MM.1S (cell line): Measurements from ENCODE around the gene STAG1.

ENCODE experiments used
- EZH2 ChIP-seq: fragments of 300-600 bp; sonication (generic); optimal IDR thresholded peaks from 2 replicates; pipeline ENCODE3; 2017; ENCODE audit warnings: low read depth, mild to moderate bottlenecking, antibody characterized with exemption, low read length, mixed read lengths
- EZH2phosphoT487 ChIP-seq: fragments of 300-600 bp; sonication (generic); IDR thresholded peaks from 2 replicates; pipeline ENCODE4 v1.6.1; 2018; ENCODE audit warnings: antibody characterized with exemption, low read length
- TF ChIP-seq, protein P1 (sequence below): fragments of 300-600 bp; sonication (generic); IDR thresholded peaks from 2 replicates; pipeline ENCODE4 v1.5.1; 2016; ENCODE audit warnings: antibody characterized with exemption, low read length, mixed read lengths

DNA sequence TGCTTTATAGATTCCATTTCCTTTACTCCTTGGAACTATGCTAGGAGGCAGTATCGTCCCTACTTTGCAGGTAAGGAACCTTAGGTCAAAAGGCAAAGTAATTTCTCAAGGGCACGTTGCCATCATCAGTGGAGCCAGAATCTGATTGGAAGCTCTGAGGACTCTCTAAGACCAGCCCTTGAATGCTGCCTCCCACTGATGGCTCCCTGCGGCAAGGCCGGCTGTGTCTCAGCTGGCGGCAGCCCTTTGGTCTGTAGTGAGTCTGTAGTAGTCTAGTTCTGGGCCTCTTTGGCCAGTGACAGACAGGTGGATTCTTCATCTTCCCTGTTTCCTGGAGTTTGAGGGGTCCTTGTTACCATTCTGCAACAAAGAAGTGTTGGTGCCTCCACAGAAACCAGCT lies 425.9 kb downstream of the STAG1 start:
- TF ChIP-seq, protein P1, sequence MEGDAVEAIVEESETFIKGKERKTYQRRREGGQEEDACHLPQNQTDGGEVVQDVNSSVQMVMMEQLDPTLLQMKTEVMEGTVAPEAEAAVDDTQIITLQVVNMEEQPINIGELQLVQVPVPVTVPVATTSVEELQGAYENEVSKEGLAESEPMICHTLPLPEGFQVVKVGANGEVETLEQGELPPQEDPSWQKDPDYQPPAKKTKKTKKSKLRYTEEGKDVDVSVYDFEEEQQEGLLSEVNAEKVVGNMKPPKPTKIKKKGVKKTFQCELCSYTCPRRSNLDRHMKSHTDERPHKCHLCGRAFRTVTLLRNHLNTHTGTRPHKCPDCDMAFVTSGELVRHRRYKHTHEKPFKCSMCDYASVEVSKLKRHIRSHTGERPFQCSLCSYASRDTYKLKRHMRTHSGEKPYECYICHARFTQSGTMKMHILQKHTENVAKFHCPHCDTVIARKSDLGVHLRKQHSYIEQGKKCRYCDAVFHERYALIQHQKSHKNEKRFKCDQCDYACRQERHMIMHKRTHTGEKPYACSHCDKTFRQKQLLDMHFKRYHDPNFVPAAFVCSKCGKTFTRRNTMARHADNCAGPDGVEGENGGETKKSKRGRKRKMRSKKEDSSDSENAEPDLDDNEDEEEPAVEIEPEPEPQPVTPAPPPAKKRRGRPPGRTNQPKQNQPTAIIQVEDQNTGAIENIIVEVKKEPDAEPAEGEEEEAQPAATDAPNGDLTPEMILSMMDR = no peak
- TF ChIP-seq EZH2phosphoT487 = no peak
- no peak for TF ChIP-seq EZH2
